ENCODE data around the gene CDYL2.

GRCh38 chr16:80627108-80627507 is 177.3 kb downstream of the CDYL2 start:
- TF ChIP-seq CTCF (IDR thresholded peaks at IDR 0.05) (no peak), ZFX (IDR thresholded peaks at IDR 0.05; ENCODE audit: borderline replicate concordance) (no peak)

Measured in 22Rv1 (cell line).